Vagina (tissue), 2 donors: ENCODE results near the gene ARHGEF17.

Experiments
- CTCF ChIP-seq, 3 experiments: fragments of 450-650 bp in 2 of 3; fragments of 200-600 bp in 1 of 3; sonication (generic) in 1 of 3; IDR thresholded peaks; one replicate each; pipeline ENCODE4 v1.5.1; 2017 to 2019; ENCODE audit warnings: antibody characterized with exemption in 3 of 3, mild to moderate bottlenecking in 2 of 3, moderate library complexity in 2 of 3
- POLR2A ChIP-seq, 2 donors: fragments of 450-650 bp; IDR thresholded peaks; one replicate each; pipeline ENCODE4 v1.6.1; 2017; ENCODE audit warnings: antibody characterized with exemption in 2 of 2, mild to moderate bottlenecking in 2 of 2, moderate library complexity in 2 of 2
- POLR2AphosphoS5 ChIP-seq, 2 donors: sonication (generic); formaldehyde crosslinking; IDR thresholded peaks; one replicate each; pipeline ENCODE4 v1.9.0; 2017; ENCODE audit warnings: antibody characterized with exemption in 2 of 2, mild to moderate bottlenecking in 2 of 2, low read depth in 1 of 2; ENCODE audit not compliant: insufficient read depth in 1 of 2

- TF ChIP-seq CTCF (IDR thresholded peaks at IDR 0.05) (no peak), POLR2A (IDR thresholded peaks at IDR 0.05) (no peak), POLR2AphosphoS5 (IDR thresholded peaks at IDR 0.05; ENCODE audit: insufficient read depth in 1 of 2, low read depth in 1 of 2) (no peak)
Observed at GRCh38 chr11:73314117-73314961, 6.3 kb downstream of the ARHGEF17 start.
